ENCODE results near the gene DENND6B.

The DENND6B gene

GRCh38 chr22:50268655-50269113 lies 58.1 kb downstream of the DENND6B start:
- DNase-seq = no peak

DNA sequence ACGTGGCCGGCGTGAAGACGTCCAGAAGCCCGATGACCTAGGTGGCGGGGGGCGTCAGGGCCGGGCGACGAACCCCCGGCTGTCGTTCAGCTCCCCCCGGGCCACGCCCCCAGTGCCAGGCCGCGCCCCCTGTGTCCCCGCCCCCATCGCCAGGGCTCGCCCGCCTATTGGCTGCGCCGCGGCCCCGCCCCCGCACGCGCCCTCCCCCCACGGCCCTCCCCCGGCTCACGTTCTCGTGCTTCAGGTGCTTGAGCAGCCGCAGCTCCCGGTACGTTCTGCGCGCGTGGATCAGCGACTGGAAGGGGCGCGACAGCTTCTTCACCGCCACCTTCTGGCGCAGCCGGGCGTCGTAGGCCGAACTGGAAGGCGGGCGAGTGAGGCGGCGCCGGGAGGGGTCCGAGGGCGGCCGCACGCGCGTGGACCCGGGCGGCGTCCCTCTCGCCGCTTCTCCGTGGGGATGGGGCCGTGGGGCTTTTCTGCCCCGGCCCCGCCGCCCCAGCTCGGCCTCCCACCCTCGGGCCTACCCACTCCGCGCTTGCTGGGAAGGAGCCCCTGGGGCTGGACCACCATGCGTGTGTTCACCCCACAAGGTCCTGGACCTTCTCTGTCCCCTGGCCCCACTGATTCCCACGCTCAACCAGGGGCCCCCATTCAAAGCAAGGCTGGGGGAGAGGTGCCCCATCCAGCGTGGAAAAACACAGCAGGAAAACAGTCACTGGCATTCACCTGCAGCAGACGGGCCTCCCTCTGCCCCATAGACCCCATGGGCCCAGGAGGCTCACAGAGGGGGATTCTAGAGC lies 59.0 kb downstream of the DENND6B start:
- peak; percentile 56 for DNase-seq

- no peak for DNase-seq
Observed at GRCh38 chr22:50266994-50267393, 59.8 kb downstream of the DENND6B start.

- no peak for DNase-seq
Observed at GRCh38 chr22:50264946-50265669, 61.7 kb downstream of the DENND6B start.

DNA sequence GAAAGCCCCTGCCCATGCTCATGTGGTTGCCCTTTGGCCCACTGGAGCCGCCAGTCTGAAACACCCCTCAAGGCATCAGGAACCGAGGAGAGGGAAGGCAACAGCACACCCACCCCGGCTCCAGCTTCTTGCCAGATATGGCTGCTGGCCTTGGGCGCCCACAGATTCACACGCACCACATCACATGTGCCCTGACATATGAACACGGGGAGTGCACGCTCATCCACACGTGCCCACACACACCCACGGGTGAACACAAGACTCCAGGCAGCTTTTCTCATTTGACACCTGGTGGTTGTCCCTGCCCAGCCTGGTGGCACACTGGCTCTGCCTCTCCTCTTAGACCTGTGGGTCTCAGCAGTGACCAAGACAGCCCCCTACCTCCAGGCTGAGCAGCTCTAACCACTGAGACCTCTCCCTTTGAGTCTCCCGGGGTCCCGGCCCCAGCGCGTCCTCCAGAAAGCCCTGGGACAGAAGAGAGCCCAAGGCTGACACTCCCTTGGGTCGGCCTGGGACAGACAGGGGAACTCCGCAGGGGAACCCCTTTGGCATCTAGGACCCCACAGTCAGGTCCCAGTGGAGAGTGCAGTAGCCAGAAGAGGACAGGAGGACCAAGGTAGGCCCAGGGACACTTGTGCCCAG lies 62.6 kb downstream of the DENND6B start:
- DNase-seq = no peak

- no peak for DNase-seq
Observed at GRCh38 chr22:50262973-50263617, 63.7 kb downstream of the DENND6B start.

DNA sequence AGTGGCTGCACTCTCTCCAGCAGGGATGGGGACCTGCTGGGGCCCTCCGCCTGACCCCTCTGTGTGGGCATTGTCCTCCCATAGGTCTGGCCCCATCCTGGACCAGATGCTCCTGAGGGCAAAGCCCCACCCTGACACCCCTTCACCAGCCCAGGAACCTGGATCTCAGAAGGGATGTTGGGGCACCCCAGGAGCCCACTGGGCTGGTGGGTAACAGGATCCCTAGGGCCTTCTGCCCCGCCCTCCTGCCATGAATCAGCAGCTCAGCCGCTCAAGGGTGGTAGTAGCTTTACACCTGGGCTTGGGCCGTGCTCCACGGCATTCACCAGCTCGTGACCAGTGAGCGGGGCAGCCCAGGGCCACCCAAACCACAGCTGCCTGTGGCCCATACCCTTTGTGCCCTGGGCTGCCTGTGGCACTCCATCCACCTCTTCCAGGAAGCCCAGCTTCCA lies 64.3 kb downstream of the DENND6B start:
- no peak for DNase-seq

DNA sequence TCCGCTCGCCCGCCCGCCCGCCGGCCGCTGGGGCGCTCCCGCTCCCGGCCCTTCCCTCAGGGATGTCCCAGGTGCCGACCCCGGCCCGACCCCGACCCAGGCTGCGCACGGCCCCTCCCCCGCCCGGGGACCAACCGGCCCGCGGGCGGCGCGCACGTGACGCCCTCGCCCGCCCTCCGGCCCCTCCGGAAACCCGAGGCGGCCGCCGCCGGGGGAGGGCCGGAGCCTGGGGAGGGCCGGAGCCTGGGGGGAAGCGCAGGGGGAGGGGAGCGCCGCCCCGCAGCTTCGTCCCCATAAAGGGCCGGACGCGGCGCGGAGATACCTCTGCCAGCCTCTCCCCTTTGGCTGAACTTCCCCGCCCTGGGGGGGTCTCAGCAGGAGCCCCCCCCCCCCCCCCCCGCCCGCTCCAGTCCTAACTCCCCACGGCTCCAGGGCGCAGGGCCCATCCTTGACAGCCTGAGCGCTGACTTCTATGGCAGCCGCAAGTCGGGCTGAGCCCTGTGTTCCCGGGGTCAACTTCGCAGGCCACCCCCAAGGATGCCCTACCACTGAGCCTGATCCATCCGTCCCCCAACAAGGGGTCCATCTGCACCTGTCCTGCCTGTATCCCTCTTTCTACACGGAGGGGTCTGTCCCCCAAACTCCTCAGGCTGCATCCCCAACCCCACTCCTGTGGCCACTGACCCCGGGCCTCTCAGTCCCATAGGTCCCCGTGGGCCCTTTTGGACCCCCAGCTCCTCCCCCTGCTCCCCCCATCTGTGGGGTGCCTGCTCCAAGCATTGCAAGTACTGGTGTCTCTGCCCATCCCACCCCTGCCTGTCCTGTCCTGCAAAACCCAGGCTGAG lies 65.0 kb downstream of the DENND6B start, which contains the start of gene MAPK12:
MAPK12 (minus strand) TSS at position 69 of the 845 bp plus-strand sequence. CDS start 174 bp downstream, outside the sequence.
- no peak for DNase-seq

GRCh38 chr22:50260801-50261614 lies 65.8 kb downstream of the DENND6B start:
- DNase-seq = peak; percentile 51

DNA sequence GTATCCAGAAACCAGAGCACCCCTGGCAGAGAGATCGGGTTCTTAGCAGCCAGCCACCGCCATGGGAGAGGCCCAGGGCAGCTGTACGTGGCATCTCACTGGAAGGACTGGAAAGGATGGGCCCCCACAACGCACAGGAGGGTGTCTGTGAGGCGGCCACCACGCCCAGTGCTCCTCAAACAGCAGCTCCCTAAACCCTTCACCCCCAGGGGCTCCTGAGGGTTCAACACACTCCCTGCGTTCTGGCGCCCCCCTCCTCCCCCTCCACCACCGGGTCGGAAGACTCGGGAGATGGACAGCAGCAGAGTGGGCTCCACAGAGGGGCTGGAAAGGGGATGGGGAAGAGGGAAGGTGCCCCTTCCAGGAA lies 66.4 kb downstream of the DENND6B start:
- DNase-seq = no peak

DNA sequence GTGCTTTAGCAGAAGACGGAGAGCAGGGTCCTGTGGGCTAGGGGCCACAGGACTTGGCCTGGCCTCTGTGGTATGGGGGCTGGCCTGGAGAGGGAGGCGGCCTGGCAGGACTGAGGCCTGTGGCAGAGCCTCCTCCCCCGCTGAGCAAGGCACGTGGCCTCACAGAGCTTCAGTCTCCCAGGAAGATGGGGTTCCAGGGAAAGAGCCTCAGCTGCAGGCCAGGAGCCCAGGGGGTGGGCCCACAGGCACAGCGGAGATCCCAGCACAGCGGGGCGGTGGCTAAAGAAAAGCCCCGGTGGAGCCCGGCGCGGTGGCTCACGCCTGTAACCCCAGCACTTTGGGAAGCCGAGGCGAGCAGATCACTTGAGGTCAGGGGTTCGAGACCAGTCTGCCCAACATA lies 67.5 kb downstream of the DENND6B start:
- no peak for DNase-seq
